ENCODE results near the gene PROM2.

The PROM2 gene

GRCh38 chr2:95323347-95324155 lies 49.3 kb downstream of the PROM2 start:
- DNase-seq (ENCODE audit: low spot score): no peak

GRCh38 chr2:95325026-95325425 lies 50.8 kb downstream of the PROM2 start:
- no peak for DNase-seq (ENCODE audit: low spot score)

- no peak for DNase-seq (ENCODE audit: low spot score)
These were observed 51.6 kb downstream of the PROM2 start for GRCh38 chr2:95325590-95326432.

- DNase-seq (ENCODE audit: low spot score): no peak
These were observed 52.3 kb downstream of the PROM2 start for GRCh38 chr2:95326433-95327140.

GRCh38 chr2:95327861-95328260 lies 53.6 kb downstream of the PROM2 start:
- no peak for DNase-seq (ENCODE audit: low spot score)

- DNase-seq (ENCODE audit: low spot score): no peak
These were observed 54.3 kb downstream of the PROM2 start for GRCh38 chr2:95328358-95329125.

GRCh38 chr2:95329401-95329800 lies 55.2 kb downstream of the PROM2 start:
- DNase-seq (ENCODE audit: low spot score): no peak

GRCh38 chr2:95329891-95330793 lies 55.9 kb downstream of the PROM2 start:
- DNase-seq (ENCODE audit: low spot score): no peak

GRCh38 chr2:95330794-95331338 lies 56.6 kb downstream of the PROM2 start:
- DNase-seq (ENCODE audit: low spot score): no peak

GRCh38 chr2:95331606-95332005 lies 57.4 kb downstream of the PROM2 start:
- DNase-seq (ENCODE audit: low spot score): no peak

GRCh38 chr2:95332036-95332435 lies 57.8 kb downstream of the PROM2 start:
- DNase-seq (ENCODE audit: low spot score): no peak

GRCh38 chr2:95333056-95333455 lies 58.8 kb downstream of the PROM2 start:
- DNase-seq (ENCODE audit: low spot score): no peak

- DNase-seq (ENCODE audit: low spot score): no peak
These were observed 59.7 kb downstream of the PROM2 start for GRCh38 chr2:95333888-95334338.

- DNase-seq (ENCODE audit: low spot score): no peak
These were observed 60.8 kb downstream of the PROM2 start for GRCh38 chr2:95334916-95335641.

GRCh38 chr2:95336406-95336805 lies 62.2 kb downstream of the PROM2 start:
- no peak for DNase-seq (ENCODE audit: low spot score)

- no peak for DNase-seq (ENCODE audit: low spot score)
These were observed 63.6 kb downstream of the PROM2 start for GRCh38 chr2:95337829-95338228.

Measured in hematopoietic multipotent progenitor cell treated with erythropoietin and hydrocortisone succinate and interleukin-3 and kit ligand, for 15 days (in vitro differentiated cells).